Amygdala (tissue), 56 donors: ENCODE data around the gene NRP2.

Experiments used
- DNase-seq, 56 donors: peaks; one replicate each; lab custom pipeline; 2025; lab: John Stamatoyannopoulos, UW

Gene NRP2

DNA sequence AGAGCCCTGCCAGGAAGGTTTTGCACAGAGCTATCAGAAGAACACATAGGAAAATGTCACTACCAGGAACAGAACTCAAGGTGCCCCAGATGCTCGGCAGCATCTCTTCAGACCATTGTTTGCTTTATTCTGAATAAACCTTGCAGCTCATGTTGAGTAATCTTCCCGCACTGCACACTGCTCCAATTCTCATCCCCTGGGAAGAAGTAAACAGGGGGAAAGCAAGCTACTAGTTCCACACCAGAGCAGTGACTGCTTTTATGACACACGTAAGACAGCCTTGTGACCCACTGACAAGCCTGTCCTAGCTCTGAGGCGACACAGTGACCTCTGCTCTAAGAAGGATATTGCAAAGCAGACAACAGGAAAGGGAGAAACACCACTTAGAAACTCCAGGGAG, 44.2 kb downstream of the NRP2 start:
- DNase-seq, result no peak

DNA sequence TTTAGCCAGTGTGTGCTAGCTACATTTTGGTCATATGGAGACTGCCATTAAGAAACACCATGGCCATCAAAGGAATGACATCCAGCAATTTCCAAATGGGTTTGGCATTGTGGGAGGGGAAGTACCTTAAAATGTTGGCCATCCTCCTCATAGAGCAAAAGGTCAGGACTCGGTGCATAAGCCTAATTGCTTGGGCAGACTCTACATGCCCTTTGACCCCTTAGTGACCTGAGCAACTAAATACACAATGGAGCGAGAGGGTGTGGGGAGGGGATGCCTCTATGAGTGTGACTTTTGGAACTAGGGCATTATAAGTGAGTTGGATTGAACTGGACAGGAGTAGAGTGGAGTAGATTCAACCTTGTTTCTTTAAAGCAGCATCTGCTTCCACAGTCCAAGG, 44.9 kb downstream of the NRP2 start:
- DNase-seq, result no peak

DNA sequence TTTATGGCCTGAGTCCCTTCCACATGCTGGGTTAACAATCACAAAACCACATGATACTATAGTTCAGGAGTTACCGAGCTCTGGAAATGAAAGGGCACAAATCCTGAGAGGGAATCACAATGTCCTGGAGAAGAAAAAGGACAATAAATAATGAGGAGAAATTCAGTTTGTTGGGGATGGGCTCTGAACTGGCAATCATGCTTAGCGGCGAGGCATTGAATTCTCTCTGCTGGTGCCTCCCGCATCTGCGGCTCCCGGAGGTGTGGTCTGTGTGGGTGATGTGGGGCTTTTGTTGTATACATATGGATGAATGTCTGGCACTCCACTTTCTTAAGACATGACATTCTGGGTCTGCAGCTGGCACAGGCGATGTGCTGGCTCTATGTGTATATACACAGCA, 46.1 kb downstream of the NRP2 start:
- DNase-seq, result no peak

DNA sequence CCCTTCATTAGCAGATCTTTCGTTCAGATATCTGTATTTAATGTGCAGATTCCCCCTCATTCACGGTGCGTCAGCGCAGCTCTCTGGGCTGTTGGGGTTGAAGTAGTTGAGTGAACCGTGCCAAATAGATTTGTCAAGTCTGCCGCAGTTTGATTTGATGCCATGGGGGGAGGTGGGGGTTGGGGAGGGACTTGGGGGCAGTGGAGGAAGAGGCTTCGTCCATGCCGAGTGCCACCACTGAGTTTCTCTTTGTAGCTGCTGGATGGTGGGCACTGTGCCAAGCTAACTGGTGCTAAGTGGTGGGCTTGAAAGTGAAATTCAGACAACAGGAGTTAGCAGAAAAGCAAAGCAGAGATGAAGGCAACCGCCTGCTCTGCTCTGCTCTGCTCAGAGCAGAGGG, 47.9 kb downstream of the NRP2 start:
- peak in 7 of 56 donors; percentile 18 to 58 (median 37) for DNase-seq

DNA sequence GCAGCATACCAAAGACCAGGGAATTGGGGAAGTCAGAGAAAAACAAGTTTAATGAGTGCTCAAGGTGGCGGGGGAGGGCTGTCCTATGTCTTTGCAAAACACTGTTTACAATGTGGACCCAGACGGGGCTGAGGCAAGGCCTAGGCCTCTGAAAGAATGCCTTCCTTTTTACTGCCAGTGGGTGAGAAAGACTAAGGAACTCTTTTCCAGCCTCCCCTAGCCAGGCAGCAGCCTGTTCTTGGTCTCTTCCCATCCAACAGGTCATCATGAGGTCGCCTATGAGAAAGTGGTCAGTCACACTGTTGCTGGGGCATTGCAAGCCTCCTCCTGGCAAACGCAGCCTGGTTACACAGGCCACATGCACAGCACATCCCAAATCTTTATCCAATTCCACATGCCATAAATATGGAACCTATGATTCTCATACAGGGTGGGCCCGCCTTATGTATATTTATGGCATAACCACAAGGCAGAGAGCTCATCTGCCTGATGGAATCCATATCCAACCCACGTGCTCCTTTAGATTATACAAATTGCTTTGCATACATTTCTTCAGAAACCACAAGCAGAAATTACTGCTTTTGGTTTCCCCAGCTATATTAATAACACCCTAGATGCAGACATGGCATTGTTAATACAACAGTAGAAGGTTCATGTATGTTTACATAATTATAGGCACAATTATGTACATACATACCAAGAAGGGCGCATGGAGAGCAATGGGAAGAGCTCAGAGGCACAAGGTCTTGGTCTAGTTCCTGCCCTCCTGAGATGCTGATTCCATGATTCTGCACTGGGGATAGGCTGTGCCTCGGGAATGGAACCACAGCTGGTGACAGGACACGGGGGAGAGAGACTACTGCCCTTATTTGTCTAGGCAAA, 48.6 kb downstream of the NRP2 start:
- peak in 2 of 56 donors; percentile 26 to 42 for DNase-seq

DNA sequence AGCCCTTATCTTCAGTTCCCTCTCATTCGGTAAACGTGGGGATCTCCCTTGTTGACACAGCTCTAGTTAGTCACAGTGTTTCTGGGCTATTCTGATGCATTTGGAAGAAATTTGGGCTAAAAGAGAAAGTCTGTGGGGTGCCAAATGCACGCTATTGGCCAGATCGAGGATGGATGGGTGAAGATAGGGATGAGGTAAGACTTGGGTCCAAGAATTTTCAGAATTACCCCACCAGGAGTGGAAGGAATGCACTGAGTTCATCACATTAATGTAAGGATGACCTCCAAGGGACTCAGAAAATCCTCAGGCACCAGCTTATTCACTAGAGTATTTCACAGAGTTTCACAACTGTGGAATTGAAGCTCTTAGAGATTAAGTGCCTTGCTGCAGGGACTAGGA, 49.3 kb downstream of the NRP2 start:
- DNase-seq, result no peak

DNA sequence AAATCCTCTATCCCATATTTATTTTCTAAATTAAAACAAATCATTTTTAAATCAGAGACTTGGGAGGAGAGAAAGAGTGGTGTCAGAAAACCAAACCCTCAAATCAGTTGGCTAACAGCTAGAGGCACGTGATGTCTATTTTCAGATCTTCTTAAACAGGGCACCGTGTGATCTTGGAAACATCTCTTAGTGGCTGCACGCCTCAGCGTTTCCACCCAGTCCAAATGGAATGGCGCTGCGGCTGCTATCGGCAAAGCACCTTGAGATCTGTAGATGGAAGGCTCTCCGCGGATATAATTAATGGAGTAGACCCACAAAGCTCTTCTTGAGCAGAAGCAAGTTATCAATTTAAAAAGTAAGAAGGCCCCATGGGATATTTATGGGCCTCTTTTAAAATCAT, 50.0 kb downstream of the NRP2 start:
- DNase-seq, result no peak

DNA sequence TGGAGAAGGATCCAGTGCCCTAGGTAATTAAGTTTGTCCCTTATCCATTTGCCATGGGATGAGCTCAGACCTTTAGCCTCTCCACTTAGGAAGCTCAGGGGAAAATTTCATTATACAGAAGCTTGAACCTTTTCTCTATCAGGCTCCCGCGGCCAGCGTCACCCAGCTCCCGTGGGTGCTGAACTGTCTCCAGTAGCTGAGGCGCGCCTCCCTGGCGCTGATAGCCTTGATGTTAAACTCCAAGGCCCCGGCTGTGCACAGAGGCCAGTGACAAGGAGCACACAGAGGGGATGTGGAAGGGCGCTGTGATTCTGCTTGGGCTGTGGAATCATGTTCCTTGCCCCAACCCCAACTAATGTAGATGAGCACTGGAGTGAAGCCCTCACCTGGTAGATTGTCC, 50.8 kb downstream of the NRP2 start:
- no peak for DNase-seq

DNA sequence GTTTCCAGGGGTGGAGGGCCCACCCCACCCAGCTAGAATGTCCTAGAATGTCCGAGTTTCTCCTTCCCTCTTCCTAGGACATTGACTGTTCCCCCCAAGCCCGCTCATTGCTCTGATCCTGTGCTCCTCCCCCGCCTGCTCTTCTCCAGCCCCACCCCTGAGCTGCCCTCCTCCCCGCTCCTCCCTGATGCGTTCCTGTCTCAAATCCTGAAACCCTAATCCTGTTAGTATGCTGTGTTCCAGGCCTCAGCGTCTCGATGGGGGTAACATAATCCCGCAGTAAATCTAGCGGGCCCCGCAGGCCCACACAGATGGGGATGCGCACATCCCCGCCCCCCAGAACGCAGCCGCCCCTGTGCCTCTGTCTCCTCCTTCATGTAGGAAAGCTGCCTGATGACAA, 51.3 kb downstream of the NRP2 start:
- DNase-seq, result no peak

DNA sequence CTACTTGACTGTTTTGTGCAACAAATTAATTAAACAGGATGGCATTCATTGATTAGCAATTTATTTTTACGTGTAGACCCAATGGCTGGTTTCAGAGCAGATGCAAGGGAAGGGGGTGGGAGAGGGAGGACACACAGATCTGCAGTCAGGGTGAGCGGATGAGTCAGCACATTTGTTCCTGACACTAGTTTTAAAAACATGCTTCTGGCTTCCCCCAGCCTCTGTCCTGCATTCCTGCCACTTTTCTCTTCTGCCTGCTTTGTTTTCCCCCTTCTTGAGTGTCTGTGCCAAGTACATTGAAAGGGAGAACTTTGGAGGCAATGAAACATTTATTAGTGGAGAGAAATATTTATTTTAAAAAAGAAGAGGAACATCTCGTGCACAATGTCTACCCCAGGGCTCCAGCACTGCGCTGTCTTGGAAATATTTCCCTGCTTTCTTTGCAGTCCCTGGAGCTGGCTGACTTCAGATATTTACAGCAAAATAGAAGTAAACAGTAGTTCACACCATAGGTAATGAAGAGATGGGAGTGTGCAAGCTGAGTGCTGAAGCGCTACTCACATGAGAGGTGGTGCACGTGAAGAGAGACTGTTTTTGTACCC, 52.2 kb downstream of the NRP2 start:
- peak in 10 of 56 donors; percentile 9 to 34 (median 15) for DNase-seq

DNA sequence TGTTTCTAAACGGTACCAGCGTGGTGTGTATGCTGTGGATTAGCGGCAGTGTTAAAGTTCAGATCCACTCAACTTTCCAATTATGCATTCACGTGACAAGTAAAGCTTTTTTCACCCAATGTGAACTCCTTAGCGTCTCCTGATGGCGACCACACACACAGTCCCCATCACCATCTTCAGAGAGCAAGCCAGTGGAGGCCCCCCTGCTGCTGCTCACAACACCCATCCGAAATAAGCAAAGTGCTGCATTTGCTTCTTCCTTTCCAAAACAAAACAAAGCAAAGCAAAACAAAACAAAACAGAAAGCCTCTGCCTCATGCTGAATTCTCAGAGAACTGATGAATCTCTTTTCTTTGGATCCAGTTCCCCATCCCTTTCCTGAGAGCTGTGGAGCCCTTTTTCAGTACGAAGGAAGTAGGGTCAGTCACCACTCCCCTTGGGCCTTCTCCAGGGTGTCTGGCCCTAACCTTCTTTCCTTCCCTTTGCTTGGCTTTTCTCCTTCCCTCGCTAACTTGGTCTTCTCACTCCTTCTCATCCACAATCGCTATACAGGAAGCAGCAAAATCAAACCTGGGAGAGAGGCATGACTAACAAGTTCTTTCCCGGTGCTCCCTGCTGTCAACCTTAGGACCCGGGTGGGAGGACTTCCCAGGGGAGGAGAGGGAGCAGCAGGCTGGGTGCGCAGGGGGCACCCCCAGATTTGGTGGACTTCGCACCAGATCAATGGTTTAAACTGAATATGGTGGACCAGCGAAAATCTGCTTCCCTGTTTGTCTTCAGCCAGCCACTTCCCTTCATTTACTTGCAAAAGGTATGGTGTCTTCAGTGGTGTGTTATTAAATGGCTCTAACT, 56.0 kb downstream of the NRP2 start:
- DNase-seq, result no peak

DNA sequence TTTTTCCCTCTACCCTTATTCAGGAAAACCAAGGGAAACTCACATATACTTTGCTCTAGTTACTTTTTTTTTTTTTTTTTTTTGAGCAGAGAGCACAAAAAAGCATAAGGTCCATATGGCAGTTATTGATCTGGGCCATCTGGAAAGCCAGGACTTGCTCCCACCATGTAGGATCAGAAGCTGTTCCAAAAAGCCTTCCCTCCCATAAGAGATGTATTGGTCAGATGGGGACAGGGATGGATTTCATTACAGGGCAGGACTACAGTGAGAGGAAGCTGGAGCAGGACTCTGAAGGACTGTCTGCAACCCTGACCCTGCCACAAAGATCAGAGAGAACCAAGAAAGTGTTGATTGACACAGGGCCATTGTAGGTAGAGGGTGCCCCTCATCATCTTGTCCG, 57.3 kb downstream of the NRP2 start:
- DNase-seq, result no peak

DNA sequence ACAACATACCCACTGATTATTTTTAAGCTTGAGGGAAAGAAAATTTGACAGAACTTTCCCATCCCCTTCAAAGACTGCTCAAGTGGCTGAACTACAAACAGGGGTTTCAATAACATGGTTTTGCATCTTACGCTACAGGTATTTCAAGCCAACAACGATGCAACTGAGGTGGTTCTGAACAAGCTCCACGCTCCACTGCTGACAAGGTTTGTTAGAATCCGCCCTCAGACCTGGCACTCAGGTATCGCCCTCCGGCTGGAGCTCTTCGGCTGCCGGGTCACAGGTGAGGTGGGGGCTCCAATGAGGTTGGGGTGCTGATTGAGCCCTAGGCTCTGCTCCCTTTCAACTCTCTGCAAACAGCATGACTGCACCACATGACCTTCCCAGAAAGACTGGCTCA, 58.1 kb downstream of the NRP2 start:
- no peak for DNase-seq

DNA sequence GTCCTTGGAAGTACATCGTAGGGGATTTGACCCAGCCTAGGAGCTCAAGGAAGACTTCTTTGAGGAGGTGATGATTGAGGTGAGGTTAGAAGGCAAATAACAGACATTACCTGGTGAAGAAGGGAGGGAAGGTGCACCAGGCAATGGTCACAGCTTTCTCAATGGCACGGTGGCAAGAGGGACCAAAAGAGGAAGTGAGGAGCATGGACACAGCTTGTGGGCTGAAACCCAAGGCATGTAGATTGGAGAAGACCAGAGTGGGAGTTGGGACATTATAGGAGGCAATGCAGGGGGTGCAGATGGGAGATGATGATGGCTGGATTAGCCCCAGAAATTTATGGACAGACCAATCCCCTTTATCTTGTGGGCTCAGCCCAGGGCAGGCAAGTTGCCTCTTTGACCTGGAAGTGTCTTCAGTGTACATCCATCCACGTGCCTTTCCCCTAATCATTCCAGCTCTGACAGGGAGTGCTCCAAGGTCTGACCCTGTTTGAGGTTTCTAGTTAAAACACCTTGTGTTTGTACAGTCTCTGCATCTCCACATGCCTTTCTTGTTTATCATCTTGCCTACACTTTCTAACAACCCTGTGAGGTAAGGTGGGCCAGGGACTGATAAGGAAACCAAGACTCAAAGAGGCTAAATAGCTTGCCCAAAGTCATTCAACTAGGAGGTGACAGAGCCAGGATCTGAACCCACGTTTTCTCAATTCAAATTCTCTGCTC, 59.1 kb downstream of the NRP2 start:
- DNase-seq, result no peak

DNA sequence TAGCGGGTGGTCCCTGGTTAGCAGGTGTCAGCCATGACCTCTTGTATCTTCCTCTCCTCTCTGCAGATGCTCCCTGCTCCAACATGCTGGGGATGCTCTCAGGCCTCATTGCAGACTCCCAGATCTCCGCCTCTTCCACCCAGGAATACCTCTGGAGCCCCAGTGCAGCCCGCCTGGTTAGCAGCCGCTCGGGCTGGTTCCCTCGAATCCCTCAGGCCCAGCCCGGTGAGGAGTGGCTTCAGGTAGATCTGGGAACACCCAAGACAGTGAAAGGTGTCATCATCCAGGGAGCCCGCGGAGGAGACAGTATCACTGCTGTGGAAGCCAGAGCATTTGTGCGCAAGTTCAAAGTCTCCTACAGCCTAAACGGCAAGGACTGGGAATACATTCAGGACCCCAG, 60.8 kb downstream of the NRP2 start:
- no peak for DNase-seq

DNA sequence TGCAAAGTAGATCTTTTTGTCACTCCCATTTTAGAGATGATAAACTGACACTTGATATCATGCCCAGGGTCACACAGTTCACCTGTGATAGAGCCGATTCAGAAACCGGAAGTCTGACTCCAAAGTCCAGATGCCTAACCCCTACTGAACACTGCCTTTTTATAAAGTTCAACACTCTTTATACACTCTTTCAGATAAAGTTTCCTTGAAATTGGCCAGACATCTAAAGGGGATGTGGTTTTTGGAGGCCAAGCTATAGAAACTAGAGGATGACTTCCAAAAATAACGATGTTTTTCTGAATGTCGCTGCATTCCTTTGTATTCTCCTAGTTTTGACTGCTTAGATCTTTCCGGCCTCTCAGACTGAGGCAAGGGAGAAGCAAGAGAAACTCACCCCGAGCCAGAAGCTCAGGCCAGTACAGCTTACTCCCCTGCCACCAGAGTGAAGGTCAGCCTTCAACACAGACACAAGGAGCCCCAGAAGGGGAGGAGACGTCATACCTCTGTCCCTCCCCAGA, 61.8 kb downstream of the NRP2 start:
- no peak for DNase-seq

DNA sequence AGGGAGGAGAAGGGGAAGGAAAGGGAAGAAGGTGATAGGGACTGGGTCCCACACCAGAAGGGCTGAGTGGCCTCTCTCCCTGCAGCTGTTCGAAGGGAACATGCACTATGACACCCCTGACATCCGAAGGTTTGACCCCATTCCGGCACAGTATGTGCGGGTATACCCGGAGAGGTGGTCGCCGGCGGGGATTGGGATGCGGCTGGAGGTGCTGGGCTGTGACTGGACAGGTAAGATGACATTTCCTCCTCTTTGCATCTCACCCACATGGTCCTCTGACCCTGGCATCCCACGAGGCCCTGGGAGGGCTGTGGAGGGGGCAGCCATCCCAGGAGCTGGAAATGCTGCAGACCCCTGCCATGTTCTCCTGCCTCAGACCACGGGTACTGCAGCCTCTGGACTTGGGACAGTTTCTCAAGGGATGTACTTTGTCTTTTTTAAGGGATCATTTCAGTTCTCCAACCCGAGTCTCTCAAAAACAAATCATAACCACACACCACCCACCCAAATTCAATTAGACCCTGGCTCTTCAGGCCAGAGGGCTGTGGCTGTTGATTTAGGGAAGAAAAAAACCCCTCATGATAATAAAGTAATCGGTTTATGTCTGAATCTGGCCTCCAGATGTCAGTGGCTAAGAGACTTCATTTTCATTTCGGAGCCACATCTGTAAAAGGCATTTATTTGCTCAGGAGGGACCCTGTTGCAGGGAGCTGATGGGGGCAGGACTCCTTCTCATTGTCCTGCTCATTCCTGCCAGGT, 63.5 kb downstream of the NRP2 start:
- DNase-seq, result no peak

DNA sequence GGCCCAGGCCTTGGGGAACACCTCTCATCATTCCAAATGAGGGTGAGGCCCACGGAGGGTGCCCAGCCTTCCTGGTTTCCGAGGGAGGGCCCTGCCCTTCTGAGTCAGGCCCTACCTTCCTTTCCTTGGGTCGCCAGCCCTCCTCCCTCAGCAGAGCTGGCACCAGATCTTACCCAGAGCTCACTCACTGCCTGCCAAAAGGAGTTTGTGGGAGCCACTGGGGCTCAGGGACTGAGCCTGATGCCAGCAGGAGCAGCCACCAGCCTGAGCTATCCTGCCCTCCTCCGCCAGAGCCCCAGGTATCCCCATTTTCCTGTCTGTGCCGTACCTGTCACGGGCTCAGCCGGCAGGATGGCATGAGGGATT, 64.1 kb downstream of the NRP2 start:
- peak in 6 of 56 donors; percentile 15 to 50 (median 25) for DNase-seq

DNA sequence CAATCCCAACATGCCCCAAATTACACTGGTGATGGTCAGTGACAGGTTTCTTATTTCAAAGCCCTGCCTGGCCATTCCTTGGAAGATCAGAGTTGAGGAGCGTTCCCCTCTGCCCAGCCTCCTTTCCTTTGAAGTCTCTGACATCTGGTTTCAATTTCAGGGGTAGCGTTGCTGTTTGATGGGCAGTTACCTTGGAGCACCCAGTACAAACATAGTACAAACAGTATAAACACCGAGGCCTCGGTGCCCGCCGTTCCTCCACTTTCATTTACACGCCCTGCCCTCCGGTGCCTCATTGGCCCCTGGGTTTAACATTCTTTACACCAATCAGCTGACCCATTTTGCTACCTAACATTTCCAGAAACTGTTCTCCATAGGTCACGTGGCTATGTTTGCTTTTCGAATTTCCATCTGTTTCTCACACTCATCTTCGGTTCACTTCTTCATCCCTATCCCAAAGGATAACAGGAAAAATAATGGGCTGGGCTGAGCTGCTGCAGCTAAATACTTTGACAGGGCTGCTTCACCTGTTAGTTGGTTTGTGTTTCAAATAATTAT, 65.6 kb downstream of the NRP2 start:
- DNase-seq, result no peak
